OCI-LY1 (cell line): Measurements from ENCODE around the gene C16orf95.

ENCODE experiments used
- H2AFZ ChIP-seq: fragments of 200-600 bp; sonication (generic), shearing (Covaris generic); 2 replicates; pipeline ENCODE4 v1.6.0; 2014; ENCODE audit warnings: antibody characterized with exemption, mild to moderate bottlenecking, low read length
- H3F3A ChIP-seq: fragments of 200-600 bp; sonication (generic), shearing (Covaris generic); 2 replicates; pipeline ENCODE4 v1.6.0; 2014; ENCODE audit warnings: mild to moderate bottlenecking, antibody characterized with exemption, low read length, moderate library complexity; ENCODE audit not compliant: insufficient read depth
- H3K27ac ChIP-seq: fragments of 200-600 bp; sonication (generic); 2 replicates; pipeline ENCODE4 v1.5.1; 2014; ENCODE audit warnings: low read length, mixed run types, mild to moderate bottlenecking, low read depth; ENCODE audit not compliant: poor library complexity, severe bottlenecking
- H3K27me3 ChIP-seq: fragments of 200-600 bp; sonication (generic); 2 replicates; pipeline ENCODE4 v1.6.0; 2014; ENCODE audit warnings: antibody characterized with exemption, mild to moderate bottlenecking, low read length, moderate library complexity; ENCODE audit not compliant: insufficient read depth
- H3K36me3 ChIP-seq: fragments of 200-600 bp; sonication (generic); 2 replicates; pipeline ENCODE4 v1.6.1; 2014; ENCODE audit warnings: mild to moderate bottlenecking, antibody characterized with exemption, low read length, moderate library complexity, mixed read lengths; ENCODE audit not compliant: insufficient read depth
- H3K4me1 ChIP-seq: fragments of 200-600 bp; sonication (generic); 2 replicates; pipeline ENCODE4 v1.5.1; 2014; ENCODE audit warnings: mild to moderate bottlenecking, low read length, moderate library complexity; ENCODE audit not compliant: insufficient read depth, severe bottlenecking
- H3K4me2 ChIP-seq: fragments of 200-600 bp; sonication (generic), shearing (Covaris generic); 2 replicates; pipeline ENCODE4 v1.6.1; 2014; ENCODE audit warnings: low read length
- H3K4me3 ChIP-seq: fragments of 200-600 bp; sonication (generic); 2 replicates; pipeline ENCODE4 v1.5.1; 2014; ENCODE audit warnings: low read length, low read depth, mild to moderate bottlenecking, mixed read lengths; ENCODE audit not compliant: poor library complexity, severe bottlenecking
- H3K79me2 ChIP-seq: fragments of 200-600 bp; shearing (Covaris generic); 2 replicates; pipeline ENCODE4 v1.6.1; 2016; ENCODE audit warnings: mixed run types, low read length, mixed read lengths; ENCODE audit not compliant: insufficient read depth
- H3K9ac ChIP-seq: fragments of 200-600 bp; sonication (generic), shearing (Covaris generic); 2 replicates; pipeline ENCODE4 v1.6.1; 2014; ENCODE audit warnings: mild to moderate bottlenecking, low read length, mixed read lengths
- H3K9me2 ChIP-seq: fragments of 200-600 bp; sonication (generic), shearing (Covaris generic); 2 replicates; pipeline ENCODE4 v1.6.1; 2014; ENCODE audit warnings: low read depth, mild to moderate bottlenecking, low read length, mixed read lengths
- H3K9me3 ChIP-seq: fragments of 200-600 bp; shearing (Covaris generic); 2 replicates; pipeline ENCODE4 v1.6.1; 2014; ENCODE audit warnings: low read length, mixed read lengths
- H4K20me1 ChIP-seq: fragments of 200-600 bp; sonication (generic), shearing (Covaris generic); 2 replicates; pipeline ENCODE4 v1.6.0; 2016; ENCODE audit warnings: mild to moderate bottlenecking, low read length; ENCODE audit not compliant: insufficient read depth
- CTCF ChIP-seq: fragments of 200-600 bp; sonication (generic), shearing (Covaris generic); IDR thresholded peaks from 2 replicates; pipeline ENCODE4 v1.5.1; 2017; ENCODE audit warnings: mild to moderate bottlenecking, antibody characterized with exemption, low read length, moderate library complexity, mixed read lengths
- EZH2 ChIP-seq: fragments of 200-600 bp; sonication (generic), shearing (Covaris generic); IDR thresholded peaks from 2 replicates; pipeline ENCODE4 v1.8.0; 2017; ENCODE audit warnings: borderline replicate concordance, mixed run types, mild to moderate bottlenecking, antibody characterized with exemption, low read length, moderate library complexity, mixed read lengths

C16orf95 gene

GRCh38 chr16:87325423-87325858, 8.2 kb upstream of the C16orf95 start:
- no peak overlapping the region for H3K4me2 ChIP-seq
- no peaks in the 10 kb centered on the region for H3K79me2 ChIP-seq
- no peaks in the 10 kb centered on the region for H3K9me3 ChIP-seq
- H2AFZ ChIP-seq: no peak overlapping the region
- no peaks in the 10 kb centered on the region for H3K27me3 ChIP-seq
- no peak overlapping the region for H3K9ac ChIP-seq
- no peaks in the 10 kb centered on the region for H4K20me1 ChIP-seq
- no peak for TF ChIP-seq EZH2
- TF ChIP-seq CTCF: no peak
- H3K27ac ChIP-seq: no peak overlapping the region
- no peaks in the 10 kb centered on the region for H3F3A ChIP-seq
- peaks cover 8% of the 10 kb centered on the region; the same call in 1 of the 2 replicates for H3K36me3 ChIP-seq
- H3K9me2 ChIP-seq: no peaks in the 10 kb centered on the region
- H3K4me3 ChIP-seq: no peak overlapping the region
- H3K4me1 ChIP-seq: no peaks in the 10 kb centered on the region

GRCh38 chr16:87324411-87325275, 7.5 kb upstream of the C16orf95 start:
- peaks cover 1% of the 10 kb centered on the region; the same call in 1 of the 2 replicates for H3K36me3 ChIP-seq
- no peak overlapping the region for H3K4me2 ChIP-seq
- TF ChIP-seq EZH2 (no peak), CTCF (peak; percentile 80)
- H3K9me2 ChIP-seq: no peaks in the 10 kb centered on the region
- no peak overlapping the region for H3K27ac ChIP-seq
- H3K79me2 ChIP-seq: no peaks in the 10 kb centered on the region
- H3K27me3 ChIP-seq: no peaks in the 10 kb centered on the region
- H3K9ac ChIP-seq: no peak overlapping the region
- H2AFZ ChIP-seq: no peak overlapping the region
- H3K9me3 ChIP-seq: no peaks in the 10 kb centered on the region
- H3K4me3 ChIP-seq: no peak overlapping the region
- H3K4me1 ChIP-seq: no peaks in the 10 kb centered on the region
- no peaks in the 10 kb centered on the region for H3F3A ChIP-seq
- H4K20me1 ChIP-seq: no peaks in the 10 kb centered on the region

- H3K4me1 ChIP-seq: peaks cover 4% of the 10 kb centered on the region
- no peaks in the 10 kb centered on the region for H3K9me3 ChIP-seq
- H3F3A ChIP-seq: no peaks in the 10 kb centered on the region
- no peak overlapping the region for H3K4me2 ChIP-seq
- no peaks in the 10 kb centered on the region for H3K9me2 ChIP-seq
- no peak overlapping the region for H2AFZ ChIP-seq
- peaks cover 2% of the 10 kb centered on the region; the same call in 1 of the 2 replicates for H3K36me3 ChIP-seq
- H3K9ac ChIP-seq: no peak overlapping the region
- H3K27me3 ChIP-seq: no peaks in the 10 kb centered on the region
- 0 out of 2 replicates have a peak, but pooled peaks cover under 1% of the 10 kb centered on the region for H3K79me2 ChIP-seq
- H3K27ac ChIP-seq: no peak overlapping the region
- TF ChIP-seq CTCF (no peak), EZH2 (no peak)
- H4K20me1 ChIP-seq: no peaks in the 10 kb centered on the region
- no peak overlapping the region for H3K4me3 ChIP-seq
Measured at GRCh38 chr16:87323727-87324410, 6.7 kb upstream of the C16orf95 start.
